HG03280 (cell line): ENCODE measurements around the gene GDPD4.
"Not testable (repeated sequence)": the region's sequence is repeated elsewhere in the genome, so short reads cannot be mapped to it uniquely, and the experiment has no call there.

Source experiments
- ATAC-seq: cut with Tn5 transposase; IDR thresholded peaks from one replicate; pipeline ENCODE4 v1.9.1; 2021; ENCODE audit warnings: mild to moderate bottlenecking, moderate library complexity; ENCODE audit not compliant: unreplicated experiment

GDPD4 gene

GRCh38 chr11:77301510-77301909 is at the start of gene GDPD4:
Gene GDPD4, minus strand, starts transcription at chr11:77301686. Its CDS starts 16,549 bp downstream, at chr11:77285137.
- no peak for ATAC-seq

- ATAC-seq, result no peak
Observed at GRCh38 chr11:77347948-77348347, 46.5 kb upstream of the GDPD4 start.

- ATAC-seq, result no peak
Observed at GRCh38 chr11:77346906-77347603, 45.6 kb upstream of the GDPD4 start.

GRCh38 chr11:77345621-77346020 is 44.1 kb upstream of the GDPD4 start:
- ATAC-seq, result no peak

- ATAC-seq, result no peak
Observed at GRCh38 chr11:77340501-77340900, 39.0 kb upstream of the GDPD4 start.

- ATAC-seq, result no peak
Observed at GRCh38 chr11:77332259-77332658, 30.8 kb upstream of the GDPD4 start.

GRCh38 chr11:77325159-77325558 is 23.7 kb upstream of the GDPD4 start:
- no peak for ATAC-seq

GRCh38 chr11:77324508-77324907 is 23.0 kb upstream of the GDPD4 start:
- no peak for ATAC-seq

- no peak for ATAC-seq
Observed at GRCh38 chr11:77322926-77323590, 21.6 kb upstream of the GDPD4 start.

GRCh38 chr11:77322506-77322905 is 21.0 kb upstream of the GDPD4 start:
- no peak for ATAC-seq

GRCh38 chr11:77320351-77320750 is 18.9 kb upstream of the GDPD4 start:
- ATAC-seq, result no peak

GRCh38 chr11:77318600-77318999 is 17.1 kb upstream of the GDPD4 start:
- no peak for ATAC-seq

- ATAC-seq, result no peak
Observed at GRCh38 chr11:77316733-77317342, 15.4 kb upstream of the GDPD4 start.

- no peak for ATAC-seq
Observed at GRCh38 chr11:77312107-77312506, 10.6 kb upstream of the GDPD4 start.

- no peak for ATAC-seq
Observed at GRCh38 chr11:77311701-77312100, 10.2 kb upstream of the GDPD4 start.

GRCh38 chr11:77310721-77311120 is 9.2 kb upstream of the GDPD4 start:
- no peak for ATAC-seq

- no peak for ATAC-seq
Observed at GRCh38 chr11:77309401-77310085, 8.1 kb upstream of the GDPD4 start.

- no peak for ATAC-seq
Observed at GRCh38 chr11:77308838-77309237, 7.4 kb upstream of the GDPD4 start.

- ATAC-seq, result no peak
Observed at GRCh38 chr11:77303328-77303727, 1.8 kb upstream of the GDPD4 start.

GRCh38 chr11:77302752-77303151 is 1.3 kb upstream of the GDPD4 start:
- ATAC-seq, result no peak

GRCh38 chr11:77300695-77301094 is 791 bp downstream of the GDPD4 start:
- ATAC-seq, result no peak

GRCh38 chr11:77300028-77300427 is 1.5 kb downstream of the GDPD4 start:
- not testable (repeated sequence) for ATAC-seq
